ENCODE data around the gene FAM89A.

DNA sequence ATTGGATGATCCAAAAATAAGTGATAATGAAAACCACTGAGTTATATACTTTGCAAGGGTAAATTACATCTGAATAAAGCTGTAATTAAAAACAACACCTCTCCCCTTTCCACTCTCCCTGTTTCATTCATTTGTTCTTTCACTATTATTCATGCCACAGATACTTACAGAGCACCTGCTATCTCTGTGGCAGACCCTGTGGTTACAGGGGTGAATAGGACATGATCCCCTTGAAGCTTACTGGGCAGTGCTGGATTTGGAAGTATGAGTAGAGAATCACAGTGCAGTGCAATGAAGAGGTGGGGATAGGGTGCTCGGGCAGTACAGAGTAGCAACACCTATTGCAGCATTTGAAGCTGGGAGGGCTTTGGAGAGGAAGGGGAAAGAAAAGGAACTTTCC lies 39.4 kb downstream of the FAM89A start:
- TF ChIP-seq, protein P1, sequence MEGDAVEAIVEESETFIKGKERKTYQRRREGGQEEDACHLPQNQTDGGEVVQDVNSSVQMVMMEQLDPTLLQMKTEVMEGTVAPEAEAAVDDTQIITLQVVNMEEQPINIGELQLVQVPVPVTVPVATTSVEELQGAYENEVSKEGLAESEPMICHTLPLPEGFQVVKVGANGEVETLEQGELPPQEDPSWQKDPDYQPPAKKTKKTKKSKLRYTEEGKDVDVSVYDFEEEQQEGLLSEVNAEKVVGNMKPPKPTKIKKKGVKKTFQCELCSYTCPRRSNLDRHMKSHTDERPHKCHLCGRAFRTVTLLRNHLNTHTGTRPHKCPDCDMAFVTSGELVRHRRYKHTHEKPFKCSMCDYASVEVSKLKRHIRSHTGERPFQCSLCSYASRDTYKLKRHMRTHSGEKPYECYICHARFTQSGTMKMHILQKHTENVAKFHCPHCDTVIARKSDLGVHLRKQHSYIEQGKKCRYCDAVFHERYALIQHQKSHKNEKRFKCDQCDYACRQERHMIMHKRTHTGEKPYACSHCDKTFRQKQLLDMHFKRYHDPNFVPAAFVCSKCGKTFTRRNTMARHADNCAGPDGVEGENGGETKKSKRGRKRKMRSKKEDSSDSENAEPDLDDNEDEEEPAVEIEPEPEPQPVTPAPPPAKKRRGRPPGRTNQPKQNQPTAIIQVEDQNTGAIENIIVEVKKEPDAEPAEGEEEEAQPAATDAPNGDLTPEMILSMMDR (IDR thresholded peaks at IDR 0.05; ENCODE audit: low read length): no peak
- no peak for TF ChIP-seq EZH2 (optimal IDR thresholded peaks at IDR 0.05; ENCODE audit: low read depth, low read length)
- TF ChIP-seq EZH2phosphoT487 (IDR thresholded peaks at IDR 0.05; ENCODE audit: low read length): no peak

Data from MM.1S (cell line).